Stimulated activated CD4-positive, alpha-beta T cell treated with anti-CD3 and anti-CD28 coated beads, Interleukin-4, amount 100 ng/mL, for 24 hours (primary cell): ENCODE results near the gene DIABLO.
"Not testable (repeated sequence)": the region's sequence is repeated elsewhere in the genome, so short reads cannot be mapped to it uniquely, and the experiment has no call there.

ENCODE experiments used
- DNase-seq: peaks from one replicate; pipeline ENCODE4 v3.0.0-alpha.2; 2020

The DIABLO gene

GRCh38 chr12:122208073-122208820, 17.6 kb downstream of the DIABLO start:
- no peak for DNase-seq

- no peak for DNase-seq
These were observed 18.5 kb downstream of the DIABLO start for GRCh38 chr12:122207391-122207790.

GRCh38 chr12:122206976-122207375, 18.9 kb downstream of the DIABLO start:
- no peak for DNase-seq

GRCh38 chr12:122206111-122206881, 19.6 kb downstream of the DIABLO start:
- no peak for DNase-seq

- DNase-seq: no peak
These were observed 20.6 kb downstream of the DIABLO start for GRCh38 chr12:122205053-122205925.

- no peak for DNase-seq
These were observed 21.4 kb downstream of the DIABLO start for GRCh38 chr12:122204167-122205052.

GRCh38 chr12:122203301-122204166, 22.3 kb downstream of the DIABLO start, which contains the start of gene B3GNT4:
B3GNT4 (plus strand) TSS chr12:122203709; CDS start chr12:122204619, 910 bp downstream.
- peak; percentile 67 for DNase-seq

GRCh38 chr12:122202811-122203210, 23.0 kb downstream of the DIABLO start:
- not testable (repeated sequence) for DNase-seq

GRCh38 chr12:122202017-122202416, 23.8 kb downstream of the DIABLO start:
- no peak for DNase-seq

GRCh38 chr12:122201381-122201780, 24.5 kb downstream of the DIABLO start:
- no peak for DNase-seq

- no peak for DNase-seq
These were observed 25.2 kb downstream of the DIABLO start for GRCh38 chr12:122200541-122201175.

- DNase-seq: no peak
These were observed 26.1 kb downstream of the DIABLO start for GRCh38 chr12:122199484-122200355.

GRCh38 chr12:122197612-122197966, 28.3 kb downstream of the DIABLO start:
- DNase-seq: no peak

- DNase-seq: no peak
These were observed 30.4 kb downstream of the DIABLO start for GRCh38 chr12:122195405-122195804.

- DNase-seq: no peak
These were observed 31.0 kb downstream of the DIABLO start for GRCh38 chr12:122194804-122195203.

GRCh38 chr12:122192441-122192840, 33.4 kb downstream of the DIABLO start:
- DNase-seq: no peak

GRCh38 chr12:122190842-122191668, 34.8 kb downstream of the DIABLO start:
- peak; percentile 77 for DNase-seq

- DNase-seq: no peak
These were observed 36.0 kb downstream of the DIABLO start for GRCh38 chr12:122189626-122190475.
